ENCODE data around the gene BMPER.

GRCh38 chr7:33934391-33934790 is 29.1 kb downstream of the BMPER start:
- TF ChIP-seq, protein P1, sequence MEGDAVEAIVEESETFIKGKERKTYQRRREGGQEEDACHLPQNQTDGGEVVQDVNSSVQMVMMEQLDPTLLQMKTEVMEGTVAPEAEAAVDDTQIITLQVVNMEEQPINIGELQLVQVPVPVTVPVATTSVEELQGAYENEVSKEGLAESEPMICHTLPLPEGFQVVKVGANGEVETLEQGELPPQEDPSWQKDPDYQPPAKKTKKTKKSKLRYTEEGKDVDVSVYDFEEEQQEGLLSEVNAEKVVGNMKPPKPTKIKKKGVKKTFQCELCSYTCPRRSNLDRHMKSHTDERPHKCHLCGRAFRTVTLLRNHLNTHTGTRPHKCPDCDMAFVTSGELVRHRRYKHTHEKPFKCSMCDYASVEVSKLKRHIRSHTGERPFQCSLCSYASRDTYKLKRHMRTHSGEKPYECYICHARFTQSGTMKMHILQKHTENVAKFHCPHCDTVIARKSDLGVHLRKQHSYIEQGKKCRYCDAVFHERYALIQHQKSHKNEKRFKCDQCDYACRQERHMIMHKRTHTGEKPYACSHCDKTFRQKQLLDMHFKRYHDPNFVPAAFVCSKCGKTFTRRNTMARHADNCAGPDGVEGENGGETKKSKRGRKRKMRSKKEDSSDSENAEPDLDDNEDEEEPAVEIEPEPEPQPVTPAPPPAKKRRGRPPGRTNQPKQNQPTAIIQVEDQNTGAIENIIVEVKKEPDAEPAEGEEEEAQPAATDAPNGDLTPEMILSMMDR (tag by site-specific recombination; IDR thresholded peaks at IDR 0.05), result no peak
- TF ChIP-seq ATF2 (tag by site-specific recombination; IDR thresholded peaks at IDR 0.05; ENCODE audit: low read depth) (no peak), SP2 (tag by site-specific recombination; IDR thresholded peaks at IDR 0.05) (no peak), ZNF280C (tag by site-specific recombination; IDR thresholded peaks at IDR 0.05) (no peak), MZF1 (tag by site-specific recombination; IDR thresholded peaks at IDR 0.05; ENCODE audit: borderline replicate concordance) (no peak), ZNF16 (tag by site-specific recombination; IDR thresholded peaks at IDR 0.05; ENCODE audit: low read depth) (no peak), RBAK (tag by site-specific recombination; IDR thresholded peaks at IDR 0.05) (no peak), ZNF639 (tag by site-specific recombination; IDR thresholded peaks at IDR 0.05) (no peak)
- TF ChIP-seq, protein P2, sequence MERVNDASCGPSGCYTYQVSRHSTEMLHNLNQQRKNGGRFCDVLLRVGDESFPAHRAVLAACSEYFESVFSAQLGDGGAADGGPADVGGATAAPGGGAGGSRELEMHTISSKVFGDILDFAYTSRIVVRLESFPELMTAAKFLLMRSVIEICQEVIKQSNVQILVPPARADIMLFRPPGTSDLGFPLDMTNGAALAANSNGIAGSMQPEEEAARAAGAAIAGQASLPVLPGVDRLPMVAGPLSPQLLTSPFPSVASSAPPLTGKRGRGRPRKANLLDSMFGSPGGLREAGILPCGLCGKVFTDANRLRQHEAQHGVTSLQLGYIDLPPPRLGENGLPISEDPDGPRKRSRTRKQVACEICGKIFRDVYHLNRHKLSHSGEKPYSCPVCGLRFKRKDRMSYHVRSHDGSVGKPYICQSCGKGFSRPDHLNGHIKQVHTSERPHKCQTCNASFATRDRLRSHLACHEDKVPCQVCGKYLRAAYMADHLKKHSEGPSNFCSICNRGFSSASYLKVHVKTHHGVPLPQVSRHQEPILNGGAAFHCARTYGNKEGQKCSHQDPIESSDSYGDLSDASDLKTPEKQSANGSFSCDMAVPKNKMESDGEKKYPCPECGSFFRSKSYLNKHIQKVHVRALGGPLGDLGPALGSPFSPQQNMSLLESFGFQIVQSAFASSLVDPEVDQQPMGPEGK (tag by site-specific recombination; IDR thresholded peaks at IDR 0.05), result no peak
